AG04450 (cell line): Measurements from ENCODE around the gene GNA12. TPM values are rescaled to one million over a fixed set of nuclear protein-coding genes. Genes with fewer than 3 reads are reported as not detected.
"Not testable (repeated sequence)": the region's sequence is repeated elsewhere in the genome, so short reads cannot be mapped to it uniquely, and the experiment has no call there.

ENCODE experiments used
- CTCF ChIA-PET: fragments of 300-600, 350-600 bp; formaldehyde crosslinking; extraction: SDS; loops from one replicate; lab custom pipeline; 2022; ENCODE audit warnings: antibody characterized with exemption, inconsistent platforms; lab: Charles Lee
- POLR2A ChIA-PET: fragments of 350-600 bp; formaldehyde crosslinking; extraction: SDS; loops from one replicate; lab custom pipeline; 2021; ENCODE audit warnings: antibody characterized with exemption, inconsistent platforms; lab: Yijun Ruan, JAX
- DNase-seq: peaks from one replicate; pipeline ENCODE4 v3.0.0-alpha.2; 2011; ENCODE audit warnings: low read depth, low spot score
- H3K27ac ChIP-seq: one replicate; pipeline ENCODE4 v1.5.1; 2012; ENCODE audit warnings: low read depth, low read length, control low read depth
- H3K27me3 ChIP-seq: one replicate; pipeline ENCODE4 v1.6.0; 2012; ENCODE audit warnings: low read length; ENCODE audit not compliant: control insufficient read depth, insufficient read depth
- H3K4me3 ChIP-seq: 2 replicates; pipeline ENCODE4 v1.5.1; 2011; ENCODE audit warnings: mild to moderate bottlenecking, low read depth, low read length, control low read depth
- H3K9me3 ChIP-seq: 2 replicates; pipeline ENCODE4 v1.5.1; 2012; ENCODE audit warnings: low read length; ENCODE audit not compliant: control insufficient read depth, insufficient read depth
- polyA plus RNA-seq: library from polyadenylated mRNA; depleted of rRNA; stranded (reverse); fragments of >200 nt; gene quantifications from 2 replicates; pipeline ENCODE4 v1.2.3, GENCODE V29; 2011
- TF ChIP-seq, protein P1 (sequence below): IDR thresholded peaks from 2 replicates; pipeline ENCODE4 v1.5.1; 2011; ENCODE audit warnings: low read depth, low read length, control low read depth, inconsistent platforms

GNA12 gene
- polyA plus RNA-seq, 1 experiment: 97.4 TPM

DNA sequence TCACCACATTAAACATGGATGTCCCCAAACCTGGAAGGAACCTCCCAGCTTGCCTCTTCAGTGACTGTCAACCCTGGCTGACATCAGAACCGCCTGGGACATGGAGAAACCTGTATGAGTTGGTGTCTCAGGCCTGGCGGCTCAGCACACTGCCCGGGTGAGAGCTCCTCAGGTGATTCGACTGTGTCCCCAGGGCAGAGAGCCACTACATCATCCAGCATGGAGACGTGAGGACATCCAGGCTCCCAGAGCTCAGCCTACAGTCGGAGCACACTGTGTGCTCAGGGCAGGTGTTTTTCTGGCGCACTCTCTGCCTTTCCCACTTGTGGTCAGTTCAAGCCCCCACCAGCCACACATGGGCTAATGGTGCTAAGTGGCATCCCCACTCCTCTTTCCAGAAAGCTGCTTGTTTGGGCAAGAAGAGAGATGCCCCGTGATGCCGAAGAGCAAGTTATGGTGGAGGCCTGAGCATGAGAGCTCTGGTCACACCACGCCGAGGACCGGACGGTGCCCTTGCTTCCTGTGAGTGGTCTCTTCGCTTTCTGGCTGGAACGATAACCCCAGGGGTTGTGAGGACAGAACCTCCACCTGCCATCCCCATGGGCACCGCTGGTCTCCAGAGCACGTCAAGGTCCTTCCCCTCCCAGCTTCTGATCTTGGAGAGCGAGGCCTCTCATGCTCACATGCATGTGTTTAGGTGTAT is 117.6 kb downstream of the GNA12 start:
- ChIA-PET CTCF (interaction anchor here (5.8 kb wide), 1 partner anchor 17 kb away, joined by 25 read pairs; no protein-coding TSS in a partner anchor), POLR2A (no interaction called here)
- TF ChIP-seq, protein P1, sequence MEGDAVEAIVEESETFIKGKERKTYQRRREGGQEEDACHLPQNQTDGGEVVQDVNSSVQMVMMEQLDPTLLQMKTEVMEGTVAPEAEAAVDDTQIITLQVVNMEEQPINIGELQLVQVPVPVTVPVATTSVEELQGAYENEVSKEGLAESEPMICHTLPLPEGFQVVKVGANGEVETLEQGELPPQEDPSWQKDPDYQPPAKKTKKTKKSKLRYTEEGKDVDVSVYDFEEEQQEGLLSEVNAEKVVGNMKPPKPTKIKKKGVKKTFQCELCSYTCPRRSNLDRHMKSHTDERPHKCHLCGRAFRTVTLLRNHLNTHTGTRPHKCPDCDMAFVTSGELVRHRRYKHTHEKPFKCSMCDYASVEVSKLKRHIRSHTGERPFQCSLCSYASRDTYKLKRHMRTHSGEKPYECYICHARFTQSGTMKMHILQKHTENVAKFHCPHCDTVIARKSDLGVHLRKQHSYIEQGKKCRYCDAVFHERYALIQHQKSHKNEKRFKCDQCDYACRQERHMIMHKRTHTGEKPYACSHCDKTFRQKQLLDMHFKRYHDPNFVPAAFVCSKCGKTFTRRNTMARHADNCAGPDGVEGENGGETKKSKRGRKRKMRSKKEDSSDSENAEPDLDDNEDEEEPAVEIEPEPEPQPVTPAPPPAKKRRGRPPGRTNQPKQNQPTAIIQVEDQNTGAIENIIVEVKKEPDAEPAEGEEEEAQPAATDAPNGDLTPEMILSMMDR: no peak
- H3K9me3 ChIP-seq: peaks cover 11% of the 10 kb centered on the region; the same call in 1 of the 2 replicates
- no peaks in the 10 kb centered on the region for H3K27me3 ChIP-seq
- no peak overlapping the region for H3K4me3 ChIP-seq
- DNase-seq: no peak
- H3K27ac ChIP-seq: no peak overlapping the region

DNA sequence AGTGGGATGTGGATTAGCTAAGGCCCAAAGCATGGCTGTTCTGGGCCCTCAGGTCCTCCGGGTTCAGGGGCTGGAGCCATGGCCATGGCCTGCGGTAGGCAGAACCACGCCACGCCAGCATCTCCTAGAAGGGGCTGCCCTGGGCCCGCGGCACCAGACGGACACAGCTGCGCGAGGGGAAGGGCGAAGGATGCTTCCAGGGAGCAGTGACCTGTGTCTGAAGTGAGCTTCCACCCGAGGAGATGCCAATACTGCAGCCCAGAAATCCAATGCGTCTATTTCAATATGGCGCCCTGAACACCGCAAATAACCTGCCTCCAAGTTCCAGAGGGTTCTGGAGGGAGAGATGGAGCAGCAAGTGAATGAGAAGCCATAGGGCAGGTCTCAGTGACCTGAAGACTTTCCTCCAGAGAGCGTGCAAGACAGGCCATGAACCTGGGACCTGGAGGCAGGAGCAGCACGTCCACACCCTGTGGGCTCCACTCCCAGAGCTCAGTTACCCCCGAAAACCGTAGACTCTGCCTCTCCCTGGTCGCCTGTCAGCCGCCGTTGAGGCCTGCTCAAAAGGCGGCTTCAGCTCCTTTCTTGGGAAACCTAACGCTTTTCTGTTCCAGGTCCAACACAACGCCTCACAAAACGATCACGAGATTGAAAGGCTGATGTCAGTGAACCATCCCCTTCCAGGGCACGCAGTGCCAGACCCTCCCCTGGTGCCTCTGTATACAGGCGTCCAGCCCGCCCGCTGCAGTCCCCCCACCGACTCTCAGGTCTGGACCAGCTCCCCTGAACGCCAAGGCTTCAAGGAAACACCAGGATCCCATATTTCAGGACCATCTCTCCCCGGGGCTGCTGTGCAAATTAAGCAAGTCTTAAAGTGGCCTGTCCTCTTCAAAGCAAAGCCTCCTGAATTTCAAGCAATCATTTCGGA is 118.7 kb downstream of the GNA12 start:
- Histone ChIP-seq H3K27me3 (no peaks in the 10 kb centered on the region), H3K4me3 (no peak overlapping the region), H3K9me3 (peaks cover 10% of the 10 kb centered on the region), H3K27ac (no peak overlapping the region)
- POLR2A ChIA-PET: no interaction called here
- no peak for DNase-seq
- CTCF ChIA-PET: interaction anchor here (0.8 to 5.8 kb wide), 2 partner anchors 16 to 54 kb away, joined by 3 to 25 read pairs; no protein-coding TSS in a partner anchor
- TF ChIP-seq, protein P1: no peak

DNA sequence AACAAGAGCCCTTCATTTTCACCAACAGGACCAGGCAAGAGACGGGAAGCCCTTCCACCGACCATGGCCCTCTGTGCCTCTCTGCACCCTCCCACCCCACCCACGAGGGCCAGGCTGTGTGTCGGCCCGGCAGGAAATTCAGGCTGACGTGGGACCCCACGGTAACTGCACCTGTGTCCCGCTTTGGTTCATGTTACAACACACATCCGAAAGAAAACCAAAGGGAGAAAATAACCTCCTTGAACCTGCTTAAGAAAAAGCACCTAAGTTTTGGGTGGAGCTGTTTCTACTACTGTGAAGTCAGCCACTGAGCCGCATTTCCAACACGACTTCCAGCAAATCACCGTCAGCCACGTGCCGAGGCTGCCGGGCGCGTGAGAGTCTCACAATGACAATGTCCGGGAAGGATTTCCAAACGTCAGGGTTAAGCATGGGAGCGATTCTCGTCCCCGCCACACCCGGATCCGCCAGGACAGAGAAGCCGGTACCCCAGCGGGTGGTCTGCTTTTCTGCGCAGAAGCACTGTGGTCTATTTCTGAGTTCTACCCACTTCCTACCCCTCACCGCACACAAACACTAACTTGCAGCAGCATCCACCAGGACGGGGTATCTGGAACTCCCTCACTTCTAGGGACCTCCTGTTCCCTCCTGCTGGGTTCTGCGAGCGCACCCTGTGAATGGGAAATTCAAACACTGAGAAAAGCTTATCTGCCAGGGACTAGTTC is 119.5 kb downstream of the GNA12 start:
- ChIA-PET CTCF (interaction anchor here (5.8 kb wide), 1 partner anchor 15 kb away, joined by 25 read pairs; no protein-coding TSS in a partner anchor), POLR2A (no interaction called here)
- DNase-seq: no peak
- peaks cover 10% of the 10 kb centered on the region for H3K9me3 ChIP-seq
- H3K27ac ChIP-seq: no peak overlapping the region
- H3K4me3 ChIP-seq: no peak overlapping the region
- H3K27me3 ChIP-seq: no peaks in the 10 kb centered on the region
- TF ChIP-seq, protein P1: no peak

DNA sequence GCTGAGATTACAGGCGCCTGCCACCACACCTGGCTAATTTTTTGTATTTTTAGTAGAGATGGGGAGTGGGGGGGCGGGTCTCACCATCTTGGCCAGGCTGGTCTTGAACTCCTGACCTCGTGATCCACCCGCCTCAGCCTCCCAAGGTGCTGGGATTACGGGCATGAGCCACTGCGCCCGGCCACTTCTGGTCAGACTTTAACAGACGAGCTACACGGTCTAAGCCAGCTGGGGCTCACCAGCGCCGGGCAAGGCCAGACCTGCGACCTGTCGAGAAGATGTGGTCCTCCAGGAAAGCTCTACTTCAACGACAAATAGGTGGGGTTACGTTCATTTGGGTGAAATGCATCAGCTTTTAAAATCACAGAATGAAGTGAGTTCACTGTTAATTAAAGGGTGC is 120.1 kb downstream of the GNA12 start:
- H3K9me3 ChIP-seq, DNase-seq, H3K27ac ChIP-seq, H3K27me3 ChIP-seq, POLR2A ChIA-PET, H3K4me3 ChIP-seq: not testable (repeated sequence)
- CTCF ChIA-PET: interaction anchor here (2.1 kb wide), 1 partner anchor 14 kb away, joined by 6 read pairs; no protein-coding TSS in a partner anchor

DNA sequence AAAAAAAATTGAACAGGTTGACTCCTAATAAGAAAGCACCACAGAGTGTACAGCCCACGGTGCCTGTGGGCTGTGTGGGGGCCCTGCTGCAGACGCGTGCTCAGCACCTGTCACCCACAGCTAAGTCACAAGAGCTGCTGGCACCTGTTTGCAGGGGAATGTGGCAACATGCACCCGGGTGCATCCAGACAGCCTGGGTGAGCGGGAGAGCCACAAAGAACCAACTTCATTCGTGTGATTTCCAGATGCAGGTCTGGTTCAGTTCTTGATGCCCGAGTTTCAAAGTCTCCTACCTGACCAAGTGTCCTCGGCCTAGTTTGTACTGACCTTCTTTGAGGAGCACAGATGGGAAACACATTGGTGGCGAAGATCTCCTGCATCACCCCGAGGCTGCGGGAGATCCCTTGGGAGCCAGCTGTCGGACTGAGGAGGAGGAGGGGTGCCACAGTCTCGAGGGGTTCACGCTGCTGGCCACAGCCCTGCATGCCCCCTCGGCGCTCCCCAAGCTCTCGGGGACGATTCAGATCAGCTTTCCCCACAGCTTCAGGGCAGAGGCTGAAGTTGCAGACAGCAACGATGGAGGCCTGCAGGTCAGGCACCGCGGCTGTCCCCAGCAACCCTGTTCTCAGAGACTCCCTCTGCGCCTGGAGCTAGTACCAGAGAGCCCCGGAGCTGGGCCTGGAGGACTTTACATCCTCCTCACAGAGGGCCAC is 120.8 kb downstream of the GNA12 start:
- ChIA-PET POLR2A (no interaction called here), CTCF (interaction anchor here (2.1 kb wide), 1 partner anchor 13 kb away, joined by 6 read pairs; no protein-coding TSS in a partner anchor)
- no peak overlapping the region for H3K27ac ChIP-seq
- peaks cover 14% of the 10 kb centered on the region for H3K9me3 ChIP-seq
- H3K27me3 ChIP-seq: no peaks in the 10 kb centered on the region
- no peak overlapping the region for H3K4me3 ChIP-seq
- DNase-seq: no peak
- TF ChIP-seq, protein P1: no peak
